GM10248 (cell line): ENCODE results near the gene DVL3.
"Not testable (repeated sequence)": the region's sequence is repeated elsewhere in the genome, so short reads cannot be mapped to it uniquely, and the experiment has no call there.

ENCODE experiments used
- CTCF ChIA-PET: fragments of 300-600 bp; sonication (Branson Sonifier 250); formaldehyde crosslinking; extraction: SDS; loops from one replicate; lab custom pipeline; 2021; ENCODE audit warnings: antibody characterized with exemption; lab: Yijun Ruan, JAX
- POLR2A ChIA-PET: fragments of 350-650 bp; sonication (Branson Sonifier 250); formaldehyde crosslinking; extraction: SDS; loops from one replicate; lab custom pipeline; 2020; ENCODE audit warnings: antibody characterized with exemption; lab: Yijun Ruan, JAX
- DNase-seq: peaks from one replicate; pipeline ENCODE4 v3.0.0; 2012; ENCODE audit errors: extremely low spot score
- TF ChIP-seq, protein P1 (sequence below): IDR thresholded peaks from 2 replicates; pipeline ENCODE4 v1.5.1; 2012; ENCODE audit warnings: mild to moderate bottlenecking, low read depth; ENCODE audit errors: extremely low read depth, missing control alignments, control extremely low read depth

The DVL3 gene

DNA sequence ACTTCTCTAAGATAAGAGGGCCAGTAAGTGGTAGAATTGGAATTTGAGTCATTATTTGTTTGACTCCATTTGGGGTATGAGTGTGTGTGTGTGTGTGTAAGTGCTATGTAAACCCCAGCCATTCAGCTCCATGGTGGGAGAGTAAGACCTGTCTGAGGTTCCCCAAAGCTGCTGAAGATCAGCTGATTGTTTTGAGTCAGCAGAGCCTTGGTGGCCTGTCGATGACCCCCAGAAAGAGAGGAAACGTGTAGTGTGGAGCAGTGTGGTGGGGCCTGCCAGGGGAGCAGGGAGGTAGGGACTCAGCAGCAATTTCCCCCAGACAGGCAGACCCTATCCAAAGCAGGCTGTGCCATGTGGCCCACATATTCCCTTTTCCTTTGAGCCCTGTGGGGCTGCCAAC, 5.3 kb downstream of the DVL3 start:
- CTCF ChIA-PET = interaction anchor here (0.8 to 2.8 kb wide), 5 partner anchors 9 to 67 kb away, joined by 3 to 11 read pairs (median 4); no protein-coding TSS in a partner anchor
- POLR2A ChIA-PET = no interaction called here
- TF ChIP-seq, protein P1, sequence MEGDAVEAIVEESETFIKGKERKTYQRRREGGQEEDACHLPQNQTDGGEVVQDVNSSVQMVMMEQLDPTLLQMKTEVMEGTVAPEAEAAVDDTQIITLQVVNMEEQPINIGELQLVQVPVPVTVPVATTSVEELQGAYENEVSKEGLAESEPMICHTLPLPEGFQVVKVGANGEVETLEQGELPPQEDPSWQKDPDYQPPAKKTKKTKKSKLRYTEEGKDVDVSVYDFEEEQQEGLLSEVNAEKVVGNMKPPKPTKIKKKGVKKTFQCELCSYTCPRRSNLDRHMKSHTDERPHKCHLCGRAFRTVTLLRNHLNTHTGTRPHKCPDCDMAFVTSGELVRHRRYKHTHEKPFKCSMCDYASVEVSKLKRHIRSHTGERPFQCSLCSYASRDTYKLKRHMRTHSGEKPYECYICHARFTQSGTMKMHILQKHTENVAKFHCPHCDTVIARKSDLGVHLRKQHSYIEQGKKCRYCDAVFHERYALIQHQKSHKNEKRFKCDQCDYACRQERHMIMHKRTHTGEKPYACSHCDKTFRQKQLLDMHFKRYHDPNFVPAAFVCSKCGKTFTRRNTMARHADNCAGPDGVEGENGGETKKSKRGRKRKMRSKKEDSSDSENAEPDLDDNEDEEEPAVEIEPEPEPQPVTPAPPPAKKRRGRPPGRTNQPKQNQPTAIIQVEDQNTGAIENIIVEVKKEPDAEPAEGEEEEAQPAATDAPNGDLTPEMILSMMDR = no peak

DNA sequence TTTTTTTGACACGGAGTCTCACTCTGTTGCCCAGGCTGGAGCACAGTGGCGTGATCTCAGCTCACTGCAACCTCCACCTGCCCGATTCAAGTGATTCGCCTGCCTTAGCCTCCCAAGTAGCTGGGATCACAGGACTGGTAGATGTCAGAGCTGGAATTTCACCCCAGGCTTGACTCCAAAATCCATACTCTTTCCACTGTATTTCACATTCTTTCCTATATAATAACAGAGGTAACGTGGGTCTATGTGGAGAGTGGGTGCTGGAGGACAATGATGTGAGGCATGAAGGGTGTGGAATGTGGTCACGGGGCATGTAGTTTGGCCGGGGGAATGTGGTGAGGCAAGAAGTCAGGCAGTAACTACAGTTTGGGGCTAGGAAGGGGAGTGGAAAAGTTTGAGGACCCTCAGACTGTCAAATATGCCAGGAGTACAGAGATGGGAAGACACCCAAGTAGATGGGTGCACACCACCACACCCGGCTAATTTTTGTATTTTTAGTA, 7.4 kb downstream of the DVL3 start:
- CTCF ChIA-PET = interaction anchor here (1.7 kb wide), 1 partner anchor 11 kb away, joined by 8 read pairs; no protein-coding TSS in a partner anchor
- DNase-seq, POLR2A ChIA-PET: not testable (repeated sequence)

More for the DNA sequence above, 5.3 kb downstream of the DVL3 start:
- DNase-seq = peak; percentile 52

DNA sequence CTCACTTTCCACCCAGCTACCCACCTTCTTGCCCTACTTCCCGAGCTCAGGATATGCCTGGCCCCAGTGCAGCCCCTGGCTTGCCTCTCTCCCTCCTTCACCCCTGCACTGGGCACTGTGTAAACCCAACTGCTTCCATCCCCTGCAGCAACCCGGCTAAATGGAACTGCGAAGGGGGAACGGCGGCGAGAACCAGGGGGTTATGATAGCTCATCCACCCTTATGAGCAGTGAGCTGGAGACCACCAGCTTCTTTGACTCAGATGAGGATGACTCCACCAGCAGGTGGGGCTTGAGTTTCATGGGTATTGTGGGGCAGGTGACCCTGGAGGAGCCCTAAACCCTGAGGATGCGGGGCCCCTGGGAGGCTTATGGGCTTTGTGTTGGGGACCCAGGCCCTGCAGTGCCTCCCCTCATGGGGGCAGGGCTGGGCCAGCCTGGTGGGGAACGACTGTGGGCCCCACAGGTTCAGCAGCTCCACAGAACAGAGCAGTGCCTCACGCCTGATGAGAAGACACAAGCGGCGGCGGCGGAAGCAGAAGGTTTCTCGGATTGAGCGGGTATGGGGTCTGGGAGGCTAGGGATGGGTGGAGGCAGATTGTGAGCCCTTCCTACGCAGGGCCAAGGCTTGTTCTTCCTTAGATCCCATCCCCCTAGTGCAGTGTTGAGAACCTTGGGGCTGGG, 9.6 kb downstream of the DVL3 start:
- no peak for DNase-seq
- TF ChIP-seq, protein P1 = no peak
- CTCF ChIA-PET = interaction anchor here (0.7 to 0.8 kb wide), 2 partner anchors 63 to 272 kb away, joined by 3 read pairs; no protein-coding TSS in a partner anchor
- POLR2A ChIA-PET = no interaction called here

DNA sequence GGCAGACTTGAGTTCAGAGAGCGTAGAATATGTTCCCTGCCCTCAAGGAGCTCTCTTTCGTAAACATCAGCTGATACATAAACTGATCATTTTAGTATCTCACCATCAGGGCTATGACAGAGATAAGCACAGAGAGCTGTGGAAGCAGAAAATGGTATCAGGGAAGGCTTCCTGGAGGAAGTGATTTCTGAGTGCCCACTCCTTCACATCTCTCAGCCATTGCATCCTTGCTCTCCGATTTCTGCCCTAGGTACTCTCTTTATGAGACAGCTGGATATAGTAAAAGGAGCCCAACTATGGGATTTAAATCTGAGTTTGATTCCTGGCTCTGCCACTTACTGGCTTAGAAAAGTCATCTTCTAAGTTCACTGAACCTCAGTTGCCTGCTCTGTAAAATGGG, 10.4 kb downstream of the DVL3 start:
- POLR2A ChIA-PET = no interaction called here
- TF ChIP-seq, protein P1 = no peak
- DNase-seq = no peak
- CTCF ChIA-PET = interaction anchor here (0.8 kb wide), 1 partner anchor 8 kb away, joined by 3 read pairs; no protein-coding TSS in a partner anchor

DNA sequence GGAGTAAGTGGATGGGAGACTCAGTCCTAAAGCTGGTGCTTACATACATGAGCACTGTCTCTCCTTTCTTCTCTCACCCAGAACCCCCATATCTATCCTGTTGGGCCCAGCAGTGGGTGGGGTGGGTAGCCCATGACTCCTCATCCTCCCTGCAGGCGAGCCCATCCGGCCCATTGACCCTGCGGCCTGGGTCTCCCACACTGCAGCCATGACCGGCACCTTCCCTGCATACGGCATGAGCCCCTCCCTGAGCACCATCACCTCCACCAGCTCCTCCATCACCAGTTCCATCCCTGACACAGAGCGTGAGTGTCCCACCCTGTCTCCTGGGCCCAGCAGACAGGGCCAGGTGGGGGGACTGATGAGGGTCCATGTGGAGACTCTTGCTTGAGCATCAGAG, 11.5 kb downstream of the DVL3 start:
- ChIA-PET CTCF (no interaction called here), POLR2A (no interaction called here)
- DNase-seq = no peak
- TF ChIP-seq, protein P1 = no peak

DNA sequence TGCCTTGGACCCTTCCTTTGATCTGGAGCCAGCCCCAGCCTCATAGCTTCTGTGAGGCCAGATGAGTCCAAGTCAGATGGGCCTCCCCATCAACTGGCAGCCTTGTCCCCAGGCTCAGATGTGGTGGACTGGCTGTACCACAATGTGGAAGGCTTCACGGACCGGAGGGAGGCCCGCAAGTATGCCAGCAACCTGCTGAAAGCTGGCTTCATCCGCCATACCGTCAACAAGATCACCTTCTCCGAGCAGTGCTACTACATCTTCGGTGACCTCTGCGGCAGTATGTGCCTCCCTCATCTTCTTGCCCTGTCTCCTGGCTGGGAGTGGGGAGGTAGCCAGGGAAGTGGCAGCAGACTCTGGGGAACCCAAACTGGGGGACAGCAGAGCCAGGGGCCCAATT, 12.6 kb downstream of the DVL3 start:
- POLR2A ChIA-PET = no interaction called here
- DNase-seq = no peak

More for the DNA sequence above, 12.6 kb downstream of the DVL3 start:
- CTCF ChIA-PET = interaction anchor here (1.1 to 1.7 kb wide), 2 partner anchors 9 to 10 kb away, joined by 5 to 6 read pairs; no protein-coding TSS in a partner anchor
- TF ChIP-seq, protein P1 = no peak
